K562 (cell line): ENCODE results near the gene FGD6. TPM values are rescaled to one million over a fixed set of nuclear protein-coding genes. Genes with fewer than 3 reads are reported as not detected.

Experiments used
- CREM ChIP-seq: IDR thresholded peaks from 2 replicates; pipeline ENCODE4 v1.6.1; 2014; ENCODE audit warnings: antibody characterized with exemption, low read depth
- EWSR1 ChIP-seq: fragments of 450-650 bp; IDR thresholded peaks from 2 replicates; pipeline ENCODE4 v1.6.1; 2018; ENCODE audit warnings: borderline replicate concordance, mild to moderate bottlenecking, low read depth, moderate library complexity; ENCODE audit not compliant: partially characterized antibody
- HNRNPL ChIP-seq: fragments of 200-400 bp; formaldehyde crosslinking; IDR thresholded peaks from 2 replicates; pipeline ENCODE4 v1.6.1; 2017; ENCODE audit warnings: low read depth, mild to moderate bottlenecking, low read length
- JUN ChIP-seq, 2 experiments: sonication (generic) in 1 of 2; formaldehyde crosslinking in 1 of 2; IDR thresholded peaks; 2 replicates each; pipeline versions ENCODE4 v1.6.1 to v1.8.0; 2012 to 2022; ENCODE audit warnings: borderline replicate concordance in 2 of 2, mild to moderate bottlenecking in 2 of 2, improper control_type of control experiment in 1 of 2, low read depth in 1 of 2, low read length in 1 of 2, missing genetic modification reagents in 1 of 2
- KLF1 ChIP-seq: fragments of 450-650 bp; IDR thresholded peaks from 2 replicates; pipeline ENCODE4 v1.6.1; 2016; ENCODE audit warnings: missing genetic modification characterization, missing compliant biosample characterization
- L3MBTL2 ChIP-seq: fragments of 450-650 bp; IDR thresholded peaks from 2 replicates; pipeline ENCODE4 v1.6.1; 2016; ENCODE audit warnings: mild to moderate bottlenecking, moderate library complexity
- NCOR1 ChIP-seq: fragments of 450-650 bp; IDR thresholded peaks from 2 replicates; pipeline ENCODE4 v1.6.1; 2016; ENCODE audit warnings: mild to moderate bottlenecking, moderate library complexity
- NKRF ChIP-seq: fragments of 450-650 bp; IDR thresholded peaks from 2 replicates; pipeline ENCODE4 v1.6.1; 2016; ENCODE audit warnings: borderline replicate concordance
- PKNOX1 ChIP-seq: fragments of 450-650 bp; IDR thresholded peaks from 2 replicates; pipeline ENCODE4 v1.6.1; 2016
- RHOXF2B ChIP-seq: fragments of 250-450 bp; sonication (Bioruptor Pico); conservative IDR thresholded peaks from 2 replicates; pipeline ENCODE4 v1.5.1; 2021
- RNF219 ChIP-seq: fragments of 250-450 bp; sonication (Bioruptor Pico); IDR thresholded peaks from 2 replicates; pipeline ENCODE4 v1.5.0; 2022; ENCODE audit warnings: mild to moderate bottlenecking
- SUPT5H ChIP-seq: fragments of 450-650 bp; IDR thresholded peaks from 2 replicates; pipeline ENCODE4 v1.6.1; 2016
- TFE3 ChIP-seq: fragments of 450-650 bp; formaldehyde crosslinking; IDR thresholded peaks from 2 replicates; pipeline ENCODE4 v1.4.0; 2020; ENCODE audit warnings: mild to moderate bottlenecking, mixed read lengths
- VEZF1 ChIP-seq: fragments of 200-800 bp; sonication (Bioruptor generic); IDR thresholded peaks from 2 replicates; pipeline ENCODE4 v1.6.1; 2017; ENCODE audit warnings: missing genetic modification characterization, missing compliant biosample characterization
- ZBTB17 ChIP-seq: fragments of 450-650 bp; formaldehyde crosslinking; IDR thresholded peaks from 2 replicates; pipeline ENCODE4 v1.4.0; 2020; ENCODE audit warnings: mild to moderate bottlenecking
- ZBTB2 ChIP-seq: fragments of 450-650 bp; IDR thresholded peaks from 2 replicates; pipeline ENCODE4 v1.6.1; 2016; ENCODE audit warnings: antibody characterized with exemption
- ZKSCAN8 ChIP-seq: fragments of 200-800 bp; sonication (Bioruptor generic); IDR thresholded peaks from 2 replicates; pipeline ENCODE4 v1.6.1; 2016; ENCODE audit warnings: missing genetic modification characterization, missing compliant biosample characterization
- polyA plus RNA-seq, 8 experiments: library from polyadenylated mRNA; depleted of rRNA in 4 of 8; stranded (reverse) in 5 of 8; unstranded in 3 of 8; fragments of >200 nt; fragmentation: Nextera tagmentation in 2 of 8; fragmentation: Illumina TruSeq in 1 of 8; extraction: Ambion mirVana in 2 of 8; extraction: Trizol in 1 of 8; gene quantifications; 2 replicates each; pipeline versions ENCODE4 v1.2.1 to v1.2.3, GENCODE V29; 2011 to 2014; ENCODE audit warnings: inconsistent platforms in 1 of 8, missing spikeins in 1 of 8
- total RNA-seq, 7 experiments: library from RNA; depleted of rRNA in 6 of 7; stranded (reverse); fragments of >200 nt in 6 of 7; fragmentation: Illumina TruSeq in 2 of 7; extraction: Trizol in 2 of 7; gene quantifications; 2 replicates each; pipeline versions ENCODE4 v1.2.1 to v1.2.3, GENCODE V29; 2011 to 2021; ENCODE audit warnings: low replicate concordance in 1 of 7

The FGD6 gene
- total and polyA plus RNA-seq, 9 of the 15 experiments (the other 6 are each of a cell fraction or from before 2014, with no cell fraction given), result 1.5 to 11.1 (median 5.8) TPM

GRCh38 chr12:95204141-95204866, 13.0 kb downstream of the FGD6 start (continued):
- TF ChIP-seq ZBTB17 (no peak), VEZF1 (CRISPR knock-in tag) (peak; percentile 73), ZKSCAN8 (CRISPR knock-in tag) (0 out of 2 replicates have a peak, but pooled peaks have one; percentile 13), ZBTB2 (peak; percentile 80; the same call in 1 of the 2 replicates), EWSR1 (no peak), PKNOX1 (peak; percentile 51; the same call in 1 of the 2 replicates), RNF219 (CRISPR knock-in tag) (no peak), L3MBTL2 (peak; percentile 78), KLF1 (no peak), NKRF (peak; percentile 58; the same call in 1 of the 2 replicates), JUN (IDR thresholded peaks at IDR 0.05; ENCODE audit: borderline replicate concordance, low read depth, low read length) (0 out of 2 replicates have a peak, but pooled peaks have one; percentile 52), JUN (CRISPR knock-in tag; IDR thresholded peaks at IDR 0.05; ENCODE audit: borderline replicate concordance) (no peak), CREM (peak; percentile 80), NCOR1 (peak; percentile 68; the same call in 1 of the 2 replicates), TFE3 (no peak), RHOXF2B (CRISPR knock-in tag) (no peak), HNRNPL (no peak), SUPT5H (peak; percentile 57)
